ENCODE measurements around the gene NWD2. TPM values are rescaled to one million over a fixed set of nuclear protein-coding genes. Genes with fewer than 3 reads are reported as not detected.
A peak's percentile ranks its signal among the peaks of the same experiment; 100 is the strongest.

Gene NWD2
- total RNA-seq, 1 donor from 2014 or later = 0.64 TPM

DNA sequence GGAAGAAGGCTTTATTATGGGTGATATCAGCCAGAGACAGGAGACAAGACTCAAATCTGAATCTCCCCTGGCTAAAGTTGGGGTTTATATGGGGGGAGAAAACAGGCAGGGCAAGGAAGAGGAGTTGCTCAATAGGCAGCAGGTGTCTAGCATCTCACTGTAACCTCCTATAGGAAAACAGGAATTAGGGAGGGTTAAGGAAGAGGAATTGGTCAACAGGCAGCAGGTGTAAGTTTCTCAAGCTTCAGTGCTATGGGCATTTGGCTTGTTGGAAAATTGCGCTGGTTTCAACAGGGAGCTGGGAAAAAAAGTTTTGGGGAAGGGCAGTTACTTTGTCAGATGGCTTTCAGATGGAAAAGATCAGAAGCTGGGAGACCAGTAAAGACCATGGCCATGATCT, 206.4 kb downstream of the NWD2 start:
- H3K36me3 ChIP-seq = no peaks in the 10 kb centered on the region
- TF ChIP-seq, protein P1, sequence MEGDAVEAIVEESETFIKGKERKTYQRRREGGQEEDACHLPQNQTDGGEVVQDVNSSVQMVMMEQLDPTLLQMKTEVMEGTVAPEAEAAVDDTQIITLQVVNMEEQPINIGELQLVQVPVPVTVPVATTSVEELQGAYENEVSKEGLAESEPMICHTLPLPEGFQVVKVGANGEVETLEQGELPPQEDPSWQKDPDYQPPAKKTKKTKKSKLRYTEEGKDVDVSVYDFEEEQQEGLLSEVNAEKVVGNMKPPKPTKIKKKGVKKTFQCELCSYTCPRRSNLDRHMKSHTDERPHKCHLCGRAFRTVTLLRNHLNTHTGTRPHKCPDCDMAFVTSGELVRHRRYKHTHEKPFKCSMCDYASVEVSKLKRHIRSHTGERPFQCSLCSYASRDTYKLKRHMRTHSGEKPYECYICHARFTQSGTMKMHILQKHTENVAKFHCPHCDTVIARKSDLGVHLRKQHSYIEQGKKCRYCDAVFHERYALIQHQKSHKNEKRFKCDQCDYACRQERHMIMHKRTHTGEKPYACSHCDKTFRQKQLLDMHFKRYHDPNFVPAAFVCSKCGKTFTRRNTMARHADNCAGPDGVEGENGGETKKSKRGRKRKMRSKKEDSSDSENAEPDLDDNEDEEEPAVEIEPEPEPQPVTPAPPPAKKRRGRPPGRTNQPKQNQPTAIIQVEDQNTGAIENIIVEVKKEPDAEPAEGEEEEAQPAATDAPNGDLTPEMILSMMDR (IDR thresholded peaks at IDR 0.05) = no peak
- H3K4me3 ChIP-seq = no peak overlapping the region
- H3K27ac ChIP-seq = no peak overlapping the region
- H3K4me1 ChIP-seq = no peaks in the 10 kb centered on the region
- DNase-seq (ENCODE audit: low spot score in 2 of 2) = no peak
- H3K9me3 ChIP-seq = no peaks in the 10 kb centered on the region
- intact Hi-C loops (cut with DNase I) = no loop called here
- no peaks in the 10 kb centered on the region for H3K27me3 ChIP-seq

DNA sequence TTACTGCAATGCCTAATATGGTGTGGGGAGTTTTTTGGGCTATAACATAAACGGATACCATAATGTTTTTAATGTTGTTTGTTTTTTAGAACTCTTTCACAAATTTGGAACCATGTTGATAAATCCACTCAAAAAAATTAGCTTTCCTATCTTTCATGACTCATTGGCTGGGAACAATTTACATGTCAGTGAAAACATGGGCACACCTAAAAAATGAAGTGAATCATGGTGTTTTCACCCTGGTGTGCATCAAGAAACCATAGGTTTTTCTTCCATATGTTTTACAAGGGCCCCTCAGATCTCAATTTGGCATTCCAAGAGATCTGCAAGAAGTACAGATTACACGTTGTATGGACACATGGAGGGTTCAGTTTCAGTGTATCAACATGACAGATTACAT, 207.1 kb downstream of the NWD2 start:
- TF ChIP-seq, protein P1 (IDR thresholded peaks at IDR 0.05) = no peak

DNA sequence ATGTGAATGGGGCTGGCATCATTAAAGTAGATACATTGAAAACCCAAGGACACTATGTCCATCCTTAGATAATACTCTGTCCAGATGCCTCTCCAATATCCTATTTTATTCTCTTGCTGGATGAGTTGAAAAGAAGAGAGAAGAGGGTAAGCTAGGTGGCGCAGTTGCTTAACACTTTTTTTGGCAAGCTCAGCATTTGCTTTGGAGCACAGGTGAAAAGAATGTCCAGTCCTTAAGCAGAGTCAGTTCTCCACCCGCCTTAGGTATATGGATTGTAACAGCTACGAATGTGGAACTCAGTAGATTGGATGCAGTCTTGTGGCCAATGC, 208.4 kb downstream of the NWD2 start:
- H3K27me3 ChIP-seq = no peaks in the 10 kb centered on the region
- TF ChIP-seq, protein P1 (IDR thresholded peaks at IDR 0.05) = peak in 1 of 3 experiments; percentile 28
- no peak overlapping the region for H3K27ac ChIP-seq
- no peak for DNase-seq (ENCODE audit: low spot score in 2 of 2)
- H3K4me3 ChIP-seq = peak overlapping the region in 1 of 2 donors; percentile 58
- H3K4me1 ChIP-seq = no peaks in the 10 kb centered on the region
- intact Hi-C loops (cut with DNase I) = no loop called here
- H3K9me3 ChIP-seq = no peaks in the 10 kb centered on the region
- no peaks in the 10 kb centered on the region for H3K36me3 ChIP-seq

More for the DNA sequence above, 207.1 kb downstream of the NWD2 start:
- Histone ChIP-seq H3K27ac (no peak overlapping the region), H3K27me3 (no peaks in the 10 kb centered on the region), H3K4me1 (no peaks in the 10 kb centered on the region), H3K36me3 (no peaks in the 10 kb centered on the region), H3K4me3 (no peak overlapping the region), H3K9me3 (no peaks in the 10 kb centered on the region)
- intact Hi-C loops (cut with DNase I) = no loop called here
- no peak for DNase-seq (ENCODE audit: low spot score in 2 of 2)

DNA sequence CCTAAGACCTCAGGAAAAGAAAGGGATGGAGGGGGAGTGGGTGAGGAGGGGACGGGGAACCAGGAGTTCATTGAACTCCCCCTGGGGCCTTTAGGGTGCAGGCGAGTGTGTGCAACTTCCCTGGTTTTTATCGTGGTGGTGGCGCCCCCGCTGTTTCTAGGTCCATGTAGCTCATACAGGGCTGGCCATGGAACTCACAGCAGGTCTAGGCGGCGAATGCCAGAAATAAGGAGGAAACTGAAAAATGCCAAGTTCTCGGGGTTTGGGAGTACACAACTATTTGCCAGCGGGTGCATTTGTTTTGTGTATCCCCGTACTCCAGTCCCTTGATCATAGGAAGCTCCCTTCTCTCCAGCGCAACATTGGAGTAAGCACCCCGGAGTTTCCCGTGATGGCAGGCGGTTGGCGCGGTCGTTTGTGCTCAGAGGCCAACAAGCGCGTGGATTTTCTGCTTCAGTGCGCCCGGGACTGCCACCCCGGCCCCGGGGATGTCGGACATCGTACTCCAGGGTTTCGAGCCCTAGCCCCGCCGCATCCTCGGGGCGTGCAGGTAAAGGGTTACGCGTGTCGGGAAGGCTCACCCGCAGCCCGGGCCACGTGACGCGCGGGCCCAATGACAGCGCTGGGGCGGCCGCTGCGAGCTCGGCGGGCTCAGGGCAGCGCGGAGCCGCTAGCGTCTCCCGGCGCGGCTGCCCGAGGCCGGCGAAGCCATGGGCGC, 208.9 kb downstream of the NWD2 start:
- Histone ChIP-seq H3K27me3 (no peaks in the 10 kb centered on the region), H3K4me1 (no peaks in the 10 kb centered on the region)
- DNase-seq (ENCODE audit: low spot score in 2 of 2) = no peak

DNA sequence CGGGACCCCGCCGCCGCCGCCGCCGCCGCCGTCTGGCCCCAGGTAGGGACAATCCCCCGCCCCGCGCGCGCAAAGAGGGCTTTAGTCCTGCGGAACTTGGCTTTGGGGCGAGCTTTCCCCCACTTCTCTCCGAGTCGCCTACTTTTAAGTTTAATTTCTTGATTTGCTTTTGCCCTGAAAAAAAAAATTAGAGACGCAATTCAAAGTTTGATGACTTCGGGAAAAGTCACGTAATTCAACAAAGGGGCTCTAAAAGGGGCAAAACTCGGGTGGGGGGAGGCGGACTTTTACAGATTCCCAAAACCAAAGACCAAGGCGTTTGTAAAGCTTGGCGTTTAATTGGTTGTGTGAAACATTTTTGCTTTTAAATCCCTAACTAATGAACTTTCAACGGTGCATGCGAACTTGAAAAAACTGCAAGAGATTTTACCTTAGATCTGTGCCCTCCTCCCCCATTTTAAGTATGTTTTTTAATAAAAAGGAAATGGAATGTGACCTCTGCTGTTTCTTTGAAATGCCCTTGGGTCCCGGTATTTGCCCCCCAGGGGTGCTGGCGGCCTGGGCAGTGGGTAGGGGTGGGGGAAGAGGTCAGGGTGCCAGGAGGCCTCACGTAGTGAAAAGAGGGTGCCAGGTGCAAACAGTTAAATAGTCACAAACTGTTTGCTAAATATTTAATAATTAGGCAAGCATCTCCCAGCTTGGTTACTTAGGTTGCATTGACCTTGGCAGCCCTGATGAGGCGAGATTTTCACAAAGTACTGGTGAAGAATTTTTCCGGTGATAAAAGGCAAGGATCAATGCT, 209.7 kb downstream of the NWD2 start:
- TF ChIP-seq, protein P1 (IDR thresholded peaks at IDR 0.05) = no peak
- no peaks in the 10 kb centered on the region for H3K27me3 ChIP-seq
- intact Hi-C loops (cut with DNase I) = no loop called here
- H3K9me3 ChIP-seq = no peaks in the 10 kb centered on the region
- no peaks in the 10 kb centered on the region for H3K36me3 ChIP-seq
- H3K4me3 ChIP-seq = peak overlapping the region; percentile 58 to 61
- DNase-seq (ENCODE audit: low spot score in 2 of 2) = no peak
- no peak overlapping the region for H3K27ac ChIP-seq
- H3K4me1 ChIP-seq = no peaks in the 10 kb centered on the region

More for the DNA sequence above, 208.9 kb downstream of the NWD2 start:
- Histone ChIP-seq H3K9me3 (no peaks in the 10 kb centered on the region), H3K4me3 (peak overlapping the region; percentile 58 to 61), H3K36me3 (no peaks in the 10 kb centered on the region), H3K27ac (no peak overlapping the region)
- intact Hi-C loops (cut with DNase I) = no loop called here
- TF ChIP-seq, protein P1 (IDR thresholded peaks at IDR 0.05) = no peak

Measured in ascending aorta (tissue), 2 donors.